A549 (cell line): ENCODE data around the gene NARS2.

Experiments
- CTCF ChIP-seq: fragments of >200 bp; sonication (Bioruptor Twin); formaldehyde crosslinking; IDR thresholded peaks from 3 replicates; pipeline ENCODE4 v1.5.1; 2016
- ELK1 ChIP-seq: fragments of 150-350 bp; IDR thresholded peaks from 2 replicates; pipeline ENCODE4 v1.6.1; 2014; ENCODE audit warnings: low read depth, mild to moderate bottlenecking, low read length
- ESRRA ChIP-seq: fragments of 150-350 bp; IDR thresholded peaks from 2 replicates; pipeline ENCODE4 v1.6.1; 2014; ENCODE audit warnings: mild to moderate bottlenecking, low read length, borderline replicate concordance
- HDAC2 ChIP-seq: fragments of 200-600 bp; sonication (generic); IDR thresholded peaks from 2 replicates; pipeline ENCODE4 v1.6.1; 2016
- MAX ChIP-seq: IDR thresholded peaks from 2 replicates; pipeline ENCODE4 v1.6.1; 2012
- POLR2A ChIP-seq: IDR thresholded peaks from 2 replicates; pipeline ENCODE4 v1.6.1; 2012; ENCODE audit warnings: mild to moderate bottlenecking, low read length
- REST ChIP-seq: fragments of 200-600 bp; sonication (generic); IDR thresholded peaks from 2 replicates; pipeline ENCODE4 v1.6.1; 2016; ENCODE audit warnings: antibody characterized with exemption, mild to moderate bottlenecking, moderate library complexity
- RFX5 ChIP-seq: fragments of 450-650 bp; IDR thresholded peaks from 2 replicates; pipeline ENCODE4 v1.7.1; 2014; ENCODE audit warnings: antibody characterized with exemption, mild to moderate bottlenecking, moderate library complexity
- USF2 ChIP-seq: fragments of 450-650 bp; IDR thresholded peaks from 2 replicates; pipeline ENCODE4 v1.6.1; 2014; ENCODE audit warnings: antibody characterized with exemption

- TF ChIP-seq CTCF, result no peak
- TF ChIP-seq POLR2A, result no peak
- no peak for TF ChIP-seq HDAC2
- no peak for TF ChIP-seq REST
- no peak for TF ChIP-seq ELK1
- no peak for TF ChIP-seq RFX5
- TF ChIP-seq ESRRA, result no peak
- TF ChIP-seq MAX, result no peak
- no peak for TF ChIP-seq USF2
Observed at GRCh38 chr11:78419327-78419726, 155.3 kb downstream of the NARS2 start.
